DMS153 treated with DMSO at 0.1 percent for 48 hours (cell line): ENCODE measurements around the gene WIPF2.

ENCODE experiments used
- DNase-seq: peaks from one replicate; lab custom pipeline; 2025; ENCODE audit not compliant: unreplicated experiment; lab: John Stamatoyannopoulos, UW

WIPF2 gene

GRCh38 chr17:40312893-40313667 lies 94.0 kb downstream of the WIPF2 start:
- no peak for DNase-seq

DNA sequence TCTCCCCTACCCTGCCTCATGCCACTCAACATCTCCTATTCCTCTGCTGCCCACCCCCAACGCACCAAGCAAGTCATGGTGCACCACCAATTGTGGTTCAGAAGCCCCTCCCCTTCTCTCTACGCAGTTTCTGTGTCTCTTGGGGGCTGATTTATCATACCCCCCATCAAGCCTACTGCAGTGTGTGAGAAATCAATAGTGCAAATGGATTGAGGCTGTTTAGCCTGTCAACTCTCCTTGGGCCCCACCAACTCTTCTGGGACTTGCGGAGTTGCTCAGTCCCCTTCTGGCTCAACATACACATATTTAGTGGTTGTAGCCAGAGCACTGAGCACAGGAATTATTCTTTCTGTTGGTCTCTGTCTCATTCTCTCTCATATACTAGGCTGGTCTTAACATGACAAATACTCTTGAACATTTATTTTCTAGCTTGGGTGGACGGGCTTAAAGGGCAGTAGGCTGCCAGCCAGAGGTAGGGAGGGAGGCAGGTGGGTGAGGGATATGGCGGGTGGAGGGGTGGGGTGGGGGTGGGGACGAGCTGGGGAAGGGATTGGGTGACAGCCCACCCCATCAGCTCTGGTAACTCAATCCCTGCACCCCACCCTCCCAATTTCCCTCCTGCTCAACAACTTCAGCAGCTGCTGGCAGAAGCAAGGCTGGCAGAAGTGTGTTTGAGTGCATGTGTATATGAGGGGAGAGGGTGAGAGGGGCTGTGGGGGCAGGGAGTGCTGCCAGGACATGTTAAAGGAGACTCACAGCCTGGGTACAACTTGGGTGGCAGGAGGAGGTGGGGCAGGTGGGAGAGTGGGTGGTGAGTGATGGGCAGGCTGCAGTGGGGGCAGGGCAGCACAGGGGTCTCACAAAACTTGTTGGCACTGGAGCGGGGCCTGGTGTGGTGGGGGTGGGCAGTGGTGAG lies 94.8 kb downstream of the WIPF2 start:
- no peak for DNase-seq

GRCh38 chr17:40314584-40314956 lies 95.5 kb downstream of the WIPF2 start:
- DNase-seq, result peak; percentile 79

- DNase-seq, result no peak
These were observed 96.1 kb downstream of the WIPF2 start for GRCh38 chr17:40315206-40315605.

DNA sequence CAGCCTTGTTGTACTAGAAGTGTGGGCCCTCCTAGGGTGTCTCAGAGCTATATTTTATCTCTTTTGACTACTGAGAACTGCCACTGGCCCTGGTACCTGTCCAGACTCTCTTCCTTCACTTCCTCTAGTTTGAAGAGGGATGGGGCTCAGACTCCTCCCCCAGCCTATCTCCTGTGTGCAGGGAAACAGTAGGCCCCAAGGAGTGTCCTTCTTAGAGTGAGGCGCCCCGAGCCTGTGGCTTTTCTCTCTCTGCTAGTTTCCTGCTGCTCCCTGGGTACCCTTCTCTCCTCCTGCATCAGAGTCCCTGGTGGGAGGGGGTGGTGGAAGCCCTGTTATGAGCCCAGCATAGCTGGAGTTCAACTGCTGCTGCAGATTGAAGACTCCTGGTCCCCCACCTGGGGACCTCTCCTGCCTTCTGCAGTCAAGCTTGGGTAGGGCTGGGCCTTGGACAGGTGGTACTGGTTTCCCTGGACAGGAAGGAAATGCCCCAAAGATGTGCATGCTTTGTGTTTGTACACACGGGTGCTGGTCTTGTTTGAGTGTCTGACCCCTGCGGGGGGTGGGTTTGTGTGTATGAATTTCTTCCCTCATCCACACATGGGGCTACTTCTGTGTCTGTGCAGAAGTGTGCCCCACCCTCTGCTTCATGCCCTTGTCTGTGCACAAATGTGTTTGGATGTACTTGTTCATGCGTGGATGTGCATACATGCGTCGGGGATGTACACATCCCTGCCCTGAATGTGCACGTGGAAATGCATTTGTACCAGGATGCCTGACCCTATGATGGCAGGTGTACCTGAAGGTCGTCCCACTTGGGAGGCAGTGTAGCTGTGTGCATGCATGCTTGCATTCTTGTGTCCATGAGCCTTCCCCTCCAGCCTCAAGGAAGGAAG lies 96.8 kb downstream of the WIPF2 start:
- no peak for DNase-seq

GRCh38 chr17:40316571-40317344 lies 97.7 kb downstream of the WIPF2 start:
- DNase-seq, result no peak

DNA sequence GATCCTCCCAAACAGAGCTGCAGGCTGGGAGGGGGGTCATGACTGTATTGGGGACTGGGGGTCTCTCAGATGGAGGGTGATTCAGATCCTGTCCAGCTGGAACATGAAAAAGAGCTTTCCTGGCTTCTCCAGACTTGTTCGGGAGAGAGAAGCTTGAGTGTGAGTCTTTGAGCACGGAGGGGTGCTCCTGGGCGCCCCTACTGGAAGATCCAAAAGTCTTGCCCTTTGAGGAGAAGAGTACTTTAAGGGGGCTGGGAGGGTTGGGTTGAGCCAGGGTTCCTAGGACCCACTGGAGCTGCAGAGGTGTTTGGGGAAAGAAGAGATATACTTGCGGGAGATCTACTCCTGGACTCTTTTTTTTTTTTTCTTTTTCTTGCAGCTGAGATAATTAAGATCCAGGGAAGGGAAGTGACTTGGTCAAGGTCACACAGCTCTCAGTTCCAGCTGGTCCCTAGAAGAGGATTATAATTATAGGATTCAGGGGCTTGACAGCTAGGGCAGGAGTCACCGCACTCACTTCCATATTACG lies 98.3 kb downstream of the WIPF2 start:
- DNase-seq, result peak; percentile 26

DNA sequence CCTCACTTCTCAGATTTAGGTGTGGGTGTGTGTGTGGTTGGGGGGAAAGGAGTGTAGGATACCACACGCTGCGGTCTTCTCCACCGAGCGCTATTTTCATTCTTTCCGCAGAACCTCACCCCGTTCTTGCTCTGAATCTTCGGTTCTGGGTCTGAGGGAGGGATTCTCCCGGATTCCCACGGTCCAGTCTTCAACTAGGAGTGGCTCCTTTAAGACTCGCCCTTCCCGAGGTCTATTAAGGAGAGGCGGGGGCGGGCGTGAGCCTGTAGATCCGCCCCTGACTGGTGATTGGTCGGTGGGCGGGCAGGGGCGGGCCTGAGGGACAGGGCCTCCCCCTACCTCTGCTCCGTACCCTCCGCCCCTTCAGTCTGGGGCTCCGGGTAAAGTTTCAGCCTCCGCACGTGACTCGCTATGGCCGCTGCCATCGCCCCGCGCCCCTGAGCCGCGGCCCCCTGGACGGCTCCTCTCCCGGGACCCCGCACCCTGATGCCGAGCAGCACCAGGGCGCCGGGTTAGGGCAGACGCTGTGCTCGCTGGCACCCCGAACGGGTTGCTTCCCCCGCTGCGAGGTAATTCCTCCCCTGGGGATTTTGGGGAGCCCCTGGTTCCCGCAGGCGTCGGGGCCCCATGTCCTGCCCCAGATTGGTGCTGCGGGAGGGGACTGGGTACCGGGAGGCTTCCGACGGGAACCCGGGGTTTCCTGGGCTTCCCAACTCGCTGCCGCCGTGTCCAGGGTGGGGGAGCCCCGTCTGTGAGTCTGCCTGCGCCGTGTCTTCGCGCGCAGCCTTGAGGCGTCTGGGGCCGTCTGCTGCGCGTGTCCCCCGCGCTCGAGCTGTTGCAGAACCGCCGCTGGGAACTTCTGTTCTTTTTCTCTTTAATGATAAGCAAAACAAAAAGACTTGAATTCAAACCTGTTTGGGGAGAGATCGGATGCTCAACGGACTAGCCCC lies 99.1 kb downstream of the WIPF2 start:
- DNase-seq, result peak; percentile 79

GRCh38 chr17:40318830-40319391 lies 99.8 kb downstream of the WIPF2 start:
- no peak for DNase-seq

GRCh38 chr17:40319651-40320540 lies 100.8 kb downstream of the WIPF2 start:
- no peak for DNase-seq

DNA sequence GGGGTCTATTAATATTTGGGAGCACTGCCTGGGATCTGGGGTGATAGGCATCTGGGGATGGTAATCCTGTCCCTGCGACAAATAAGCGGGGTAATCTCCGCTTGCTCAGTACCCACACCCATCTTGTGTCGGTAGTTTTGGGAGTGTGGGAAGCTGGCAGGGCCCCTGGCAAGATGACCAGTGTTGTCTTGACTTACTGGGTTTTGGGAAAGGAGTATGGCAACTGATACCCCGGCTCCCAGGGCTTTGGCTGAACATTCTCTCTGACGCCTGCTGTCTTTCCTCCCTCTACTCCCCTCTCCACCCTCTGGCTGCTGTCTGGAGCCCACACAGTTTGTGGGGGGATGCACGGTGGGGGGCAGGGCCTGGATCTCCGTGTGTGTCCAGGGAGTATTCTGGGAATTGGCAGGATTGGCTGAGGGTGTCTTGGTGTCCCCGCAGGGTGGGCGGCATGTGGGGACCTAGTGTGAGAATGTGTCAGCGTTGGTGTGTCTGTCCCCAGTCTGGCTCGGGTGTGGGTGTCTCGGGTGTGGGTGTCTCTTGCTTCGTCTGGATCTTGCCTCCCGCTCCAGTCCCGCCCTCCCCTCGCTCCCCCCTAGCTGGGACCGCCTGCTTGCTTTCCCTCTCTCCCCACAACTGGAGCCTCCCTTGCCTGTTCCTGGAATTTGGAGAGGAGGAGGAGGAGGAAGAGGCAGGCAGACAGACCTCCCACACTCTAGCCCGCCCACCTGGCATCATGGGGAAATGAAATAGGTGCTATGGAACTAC lies 101.8 kb downstream of the WIPF2 start:
- no peak for DNase-seq

DNA sequence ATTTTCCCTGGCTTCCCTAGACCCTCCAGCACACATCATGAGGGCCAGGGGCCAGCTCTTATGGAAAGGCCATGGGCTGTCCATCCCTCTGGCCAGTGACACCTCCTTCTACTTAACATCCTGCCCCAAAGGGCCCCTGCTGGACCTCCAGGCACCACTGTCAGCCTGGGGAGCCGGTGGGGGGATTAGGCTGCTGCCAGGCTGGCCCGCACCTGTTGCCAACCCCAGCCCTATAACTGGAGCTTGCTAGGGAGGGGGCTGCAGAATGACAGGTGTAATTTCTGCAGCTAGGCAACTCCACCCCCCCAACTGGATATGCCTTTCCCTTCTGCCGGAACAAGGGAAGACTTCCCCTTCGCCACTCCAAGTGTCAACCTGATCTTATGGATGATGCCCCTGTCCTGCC lies 102.4 kb downstream of the WIPF2 start:
- no peak for DNase-seq

- no peak for DNase-seq
These were observed 102.9 kb downstream of the WIPF2 start for GRCh38 chr17:40321961-40322357.

- peak; percentile 36 for DNase-seq
These were observed 103.5 kb downstream of the WIPF2 start for GRCh38 chr17:40322358-40323315.

GRCh38 chr17:40323391-40324381 lies 104.6 kb downstream of the WIPF2 start:
- DNase-seq, result no peak
